ENCODE measurements around the gene NACC2.
A peak's percentile ranks its signal among the peaks of the same experiment; 100 is the strongest.

NACC2 gene

DNA sequence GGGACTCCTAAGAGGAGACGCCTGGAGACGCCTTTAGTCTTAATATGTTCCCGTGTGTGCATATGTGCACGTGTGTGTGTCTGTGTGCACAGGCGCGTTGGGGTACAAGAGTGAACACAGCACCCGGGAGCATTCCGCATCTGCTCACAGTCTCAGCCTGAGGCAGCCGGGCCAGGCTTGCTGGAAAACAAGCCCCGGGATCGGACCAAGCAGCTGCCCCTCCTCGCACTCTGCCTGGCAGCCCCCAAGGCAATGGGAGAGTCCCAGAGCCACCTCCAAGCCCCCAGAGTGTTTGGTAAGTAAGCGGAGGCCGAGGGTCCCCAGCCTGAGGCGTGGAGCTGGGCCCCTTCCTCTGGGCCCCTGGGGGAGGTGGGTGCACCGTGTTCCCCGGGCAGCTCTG lies 106.6 kb downstream of the NACC2 start:
- Histone ChIP-seq H2AK5ac (ENCODE audit: low read depth, low read length) (peak overlapping the region; percentile 94), H3K4ac (ENCODE audit: low read length) (no peak overlapping the region), H3K36me3 (replicated peaks in 1 of 2; ENCODE audit: control insufficient read depth in 2 of 2, insufficient read depth in 2 of 2, low read length in 2 of 2) (no peaks in the 10 kb centered on the region), H4K8ac (ENCODE audit: low read depth, low read length) (no peak overlapping the region), H3K9me3 (replicated peaks in 1 of 2; ENCODE audit: control insufficient read depth in 2 of 2, insufficient read depth in 1 of 2, low read depth in 1 of 2, low read length in 2 of 2) (no peaks in the 10 kb centered on the region), H2BK5ac (ENCODE audit: low read length) (peak overlapping the region; percentile 46), H3K4me3 (ENCODE audit: low read length in 2 of 2) (no peak overlapping the region), H3K14ac (ENCODE audit: low read length) (peak overlapping the region; percentile 56), H3K4me2 (ENCODE audit: insufficient read depth, low read length, poor library complexity, severe bottlenecking) (no peak overlapping the region), H4K91ac (ENCODE audit: low read depth, low read length, poor library complexity) (no peak overlapping the region), H3K9ac (ENCODE audit: low read depth, low read length, poor library complexity) (no peak overlapping the region), H2AFZ (ENCODE audit: low read length) (no peak overlapping the region), H3K4me1 (ENCODE audit: control insufficient read depth in 2 of 2, insufficient read depth in 1 of 2, low read depth in 1 of 2, low read length in 2 of 2) (peaks cover 30 to 50% of the 10 kb centered on the region in 2 donors), H3K79me1 (ENCODE audit: low read depth, low read length) (no peaks in the 10 kb centered on the region), H2BK15ac (ENCODE audit: low read length) (peak overlapping the region; percentile 77), H3K27ac (replicated peaks; ENCODE audit: low read length) (no peak overlapping the region), H2BK120ac (ENCODE audit: low read depth, low read length) (no peak overlapping the region), H3K23ac (ENCODE audit: low read depth, low read length, poor library complexity) (peak overlapping the region; percentile 80), H3K18ac (ENCODE audit: low read length) (peak overlapping the region; percentile 86), H2BK12ac (ENCODE audit: low read length) (peak overlapping the region; percentile 84), H3K27me3 (ENCODE audit: control insufficient read depth in 3 of 3, insufficient read depth in 3 of 3, low read depth in 1 of 3, low read length in 3 of 3) (peaks cover 0 to 14% (median 0%) of the 10 kb centered on the region in 3 experiments)
- no peak for DNase-seq (ENCODE audit: low spot score)
- no CpG with 5 or more reads among the region's 17 CpGs for WGBS, 2 donors (ENCODE audit: extremely low coverage in 2 of 2, insufficient read length in 2 of 2, insufficient replicate concordance in 1 of 2)

- H2BK5ac ChIP-seq (ENCODE audit: low read length), result peak overlapping the region; percentile 46
- H3K27ac ChIP-seq (replicated peaks; ENCODE audit: low read length), result no peak overlapping the region
- WGBS, 2 donors (ENCODE audit: extremely low coverage in 2 of 2, insufficient read length in 2 of 2, insufficient replicate concordance in 1 of 2), result no CpG with 5 or more reads among the region's 16 CpGs
- H3K36me3 ChIP-seq (replicated peaks in 1 of 2; ENCODE audit: control insufficient read depth in 2 of 2, insufficient read depth in 2 of 2, low read length in 2 of 2), result no peaks in the 10 kb centered on the region
- DNase-seq (ENCODE audit: low spot score), result no peak
- peaks cover 25 to 45% of the 10 kb centered on the region in 2 donors for H3K4me1 ChIP-seq (ENCODE audit: control insufficient read depth in 2 of 2, insufficient read depth in 1 of 2, low read depth in 1 of 2, low read length in 2 of 2)
- peak overlapping the region; percentile 94 for H2AK5ac ChIP-seq (ENCODE audit: low read depth, low read length)
- H3K9ac ChIP-seq (ENCODE audit: low read depth, low read length, poor library complexity), result no peak overlapping the region
- H2BK120ac ChIP-seq (ENCODE audit: low read depth, low read length), result no peak overlapping the region
- H4K91ac ChIP-seq (ENCODE audit: low read depth, low read length, poor library complexity), result no peak overlapping the region
- H3K4me2 ChIP-seq (ENCODE audit: insufficient read depth, low read length, poor library complexity, severe bottlenecking), result no peak overlapping the region
- peak overlapping the region; percentile 84 for H2BK12ac ChIP-seq (ENCODE audit: low read length)
- H3K9me3 ChIP-seq (replicated peaks in 1 of 2; ENCODE audit: control insufficient read depth in 2 of 2, insufficient read depth in 1 of 2, low read depth in 1 of 2, low read length in 2 of 2), result no peaks in the 10 kb centered on the region
- no peak overlapping the region for H3K4me3 ChIP-seq (ENCODE audit: low read length in 2 of 2)
- peak overlapping the region; percentile 80 for H3K23ac ChIP-seq (ENCODE audit: low read depth, low read length, poor library complexity)
- H3K79me1 ChIP-seq (ENCODE audit: low read depth, low read length), result no peaks in the 10 kb centered on the region
- H3K4ac ChIP-seq (ENCODE audit: low read length), result peak overlapping the region; percentile 53
- H2BK15ac ChIP-seq (ENCODE audit: low read length), result peak overlapping the region; percentile 77
- H4K8ac ChIP-seq (ENCODE audit: low read depth, low read length), result no peak overlapping the region
- peak overlapping the region; percentile 64 for H3K18ac ChIP-seq (ENCODE audit: low read length)
- H3K27me3 ChIP-seq (ENCODE audit: control insufficient read depth in 3 of 3, insufficient read depth in 3 of 3, low read depth in 1 of 3, low read length in 3 of 3), result peaks cover 0 to 19% (median 0%) of the 10 kb centered on the region in 3 experiments
- H3K14ac ChIP-seq (ENCODE audit: low read length), result peak overlapping the region; percentile 75
- no peak overlapping the region for H2AFZ ChIP-seq (ENCODE audit: low read length)
Observed at GRCh38 chr9:135987838-135988404, 107.2 kb downstream of the NACC2 start.

DNA sequence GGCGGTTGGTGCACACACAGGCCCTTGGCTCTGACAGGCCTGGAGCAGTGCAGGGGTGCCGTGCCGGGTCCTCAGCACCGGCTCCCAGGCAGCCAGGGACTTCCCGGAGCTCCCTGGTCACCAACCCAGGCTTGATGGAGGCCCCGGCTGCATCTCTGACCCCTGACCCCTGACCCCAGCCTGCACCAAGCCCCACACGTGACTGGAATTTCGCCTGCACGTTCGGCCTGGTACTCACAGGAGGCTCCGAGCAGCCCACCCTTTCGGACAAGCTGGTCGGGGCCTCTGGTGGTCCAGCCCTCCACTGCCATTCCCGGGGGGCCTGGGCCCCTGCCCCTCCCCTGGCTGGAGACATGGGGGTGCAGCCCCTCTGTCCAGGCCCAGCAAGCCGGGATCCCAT lies 108.5 kb downstream of the NACC2 start:
- Histone ChIP-seq H3K4me2 (ENCODE audit: insufficient read depth, low read length, poor library complexity, severe bottlenecking) (no peak overlapping the region), H2BK12ac (ENCODE audit: low read length) (peak overlapping the region; percentile 82)
- WGBS, 2 donors (ENCODE audit: extremely low coverage in 2 of 2, insufficient read length in 2 of 2, insufficient replicate concordance in 1 of 2), result no CpG with 5 or more reads among the region's 15 CpGs

GRCh38 chr9:135985889-135986288 lies 109.2 kb downstream of the NACC2 start:
- Histone ChIP-seq H2AFZ (ENCODE audit: low read length) (peak overlapping the region; percentile 77), H3K79me1 (ENCODE audit: low read depth, low read length) (no peaks in the 10 kb centered on the region), H3K9ac (ENCODE audit: low read depth, low read length, poor library complexity) (peak overlapping the region; percentile 63), H2AK5ac (ENCODE audit: low read depth, low read length) (peak overlapping the region; percentile 95), H4K8ac (ENCODE audit: low read depth, low read length) (peak overlapping the region; percentile 93), H3K4me1 (ENCODE audit: control insufficient read depth in 2 of 2, insufficient read depth in 1 of 2, low read depth in 1 of 2, low read length in 2 of 2) (peaks cover 10 to 28% of the 10 kb centered on the region in 2 donors), H2BK5ac (ENCODE audit: low read length) (no peak overlapping the region), H3K4ac (ENCODE audit: low read length) (peak overlapping the region; percentile 76), H2BK12ac (ENCODE audit: low read length) (peak overlapping the region; percentile 98), H3K14ac (ENCODE audit: low read length) (peak overlapping the region; percentile 99), H4K91ac (ENCODE audit: low read depth, low read length, poor library complexity) (peak overlapping the region; percentile 56), H3K9me3 (replicated peaks in 1 of 2; ENCODE audit: control insufficient read depth in 2 of 2, insufficient read depth in 1 of 2, low read depth in 1 of 2, low read length in 2 of 2) (no peaks in the 10 kb centered on the region), H3K4me2 (ENCODE audit: insufficient read depth, low read length, poor library complexity, severe bottlenecking) (no peak overlapping the region), H3K27me3 (ENCODE audit: control insufficient read depth in 3 of 3, insufficient read depth in 3 of 3, low read depth in 1 of 3, low read length in 3 of 3) (peaks cover 0 to 35% (median 0%) of the 10 kb centered on the region in 3 experiments), H3K4me3 (ENCODE audit: low read length in 2 of 2) (no peak overlapping the region), H2BK120ac (ENCODE audit: low read depth, low read length) (peak overlapping the region; percentile 31), H3K18ac (ENCODE audit: low read length) (peak overlapping the region; percentile 76), H3K36me3 (replicated peaks in 1 of 2; ENCODE audit: control insufficient read depth in 2 of 2, insufficient read depth in 2 of 2, low read length in 2 of 2) (no peaks in the 10 kb centered on the region), H3K23ac (ENCODE audit: low read depth, low read length, poor library complexity) (peak overlapping the region; percentile 97), H2BK15ac (ENCODE audit: low read length) (peak overlapping the region; percentile 53), H3K27ac (replicated peaks; ENCODE audit: low read length) (no peak overlapping the region)
- WGBS, 2 donors (ENCODE audit: extremely low coverage in 2 of 2, insufficient read length in 2 of 2, insufficient replicate concordance in 1 of 2), result no CpG with 5 or more reads among the region's 21 CpGs
- no peak for DNase-seq (ENCODE audit: low spot score)

More for the DNA sequence above, 108.5 kb downstream of the NACC2 start:
- Histone ChIP-seq H4K91ac (ENCODE audit: low read depth, low read length, poor library complexity) (no peak overlapping the region), H2BK5ac (ENCODE audit: low read length) (peak overlapping the region; percentile 84), H3K23ac (ENCODE audit: low read depth, low read length, poor library complexity) (no peak overlapping the region), H3K9ac (ENCODE audit: low read depth, low read length, poor library complexity) (no peak overlapping the region), H3K36me3 (replicated peaks in 1 of 2; ENCODE audit: control insufficient read depth in 2 of 2, insufficient read depth in 2 of 2, low read length in 2 of 2) (no peaks in the 10 kb centered on the region), H3K4me1 (ENCODE audit: control insufficient read depth in 2 of 2, insufficient read depth in 1 of 2, low read depth in 1 of 2, low read length in 2 of 2) (peaks cover 16 to 35% of the 10 kb centered on the region in 2 donors), H2AFZ (ENCODE audit: low read length) (peak overlapping the region; percentile 77), H3K18ac (ENCODE audit: low read length) (peak overlapping the region; percentile 59), H3K79me1 (ENCODE audit: low read depth, low read length) (no peaks in the 10 kb centered on the region), H4K8ac (ENCODE audit: low read depth, low read length) (no peak overlapping the region), H3K14ac (ENCODE audit: low read length) (peak overlapping the region; percentile 94), H2BK15ac (ENCODE audit: low read length) (peak overlapping the region; percentile 53), H2BK120ac (ENCODE audit: low read depth, low read length) (no peak overlapping the region), H3K9me3 (replicated peaks in 1 of 2; ENCODE audit: control insufficient read depth in 2 of 2, insufficient read depth in 1 of 2, low read depth in 1 of 2, low read length in 2 of 2) (no peaks in the 10 kb centered on the region), H3K27me3 (ENCODE audit: control insufficient read depth in 3 of 3, insufficient read depth in 3 of 3, low read depth in 1 of 3, low read length in 3 of 3) (peaks cover 0 to 29% (median 0%) of the 10 kb centered on the region in 3 experiments), H2AK5ac (ENCODE audit: low read depth, low read length) (peak overlapping the region; percentile 95), H3K4ac (ENCODE audit: low read length) (peak overlapping the region; percentile 84), H3K27ac (replicated peaks; ENCODE audit: low read length) (no peak overlapping the region), H3K4me3 (ENCODE audit: low read length in 2 of 2) (no peak overlapping the region)
- no peak for DNase-seq (ENCODE audit: low spot score)

Measured in neuronal stem cell (in vitro differentiated cells).